ENCODE measurements around the gene RPS4Y1.
"Not testable (repeated sequence)": the region's sequence is repeated elsewhere in the genome, so short reads cannot be mapped to it uniquely, and the experiment has no call there.

The RPS4Y1 gene

GRCh38 chrY:2848384-2848783, 7.0 kb downstream of the RPS4Y1 start:
- Histone ChIP-seq H3K27me3 (ENCODE audit: insufficient read depth, low read length) (no peaks in the 10 kb centered on the region), H3K4me1 (ENCODE audit: insufficient read depth, low read length) (no peaks in the 10 kb centered on the region; the same call in 1 of the 2 replicates), H3K27ac (ENCODE audit: low read depth, low read length) (no peak overlapping the region), H3K36me3 (ENCODE audit: insufficient read depth, low read length) (peaks cover 97% of the 10 kb centered on the region), H3K4me3 (ENCODE audit: low read length) (no peak overlapping the region), H3K9me3 (ENCODE audit: insufficient read depth, low read depth, low read length) (no peaks in the 10 kb centered on the region), H3K9ac (ENCODE audit: low read depth, low read length) (no peak overlapping the region)
- 94% methylated on average over 2 of the region's 2 CpGs for WGBS

GRCh38 chrY:2849368-2849767, 8.0 kb downstream of the RPS4Y1 start:
- 100% methylated on average over 1 of the region's 1 CpG for WGBS
- Histone ChIP-seq H3K9me3 (ENCODE audit: insufficient read depth, low read depth, low read length) (no peaks in the 10 kb centered on the region), H3K27me3 (ENCODE audit: insufficient read depth, low read length) (no peaks in the 10 kb centered on the region), H3K4me3 (ENCODE audit: low read length) (no peak overlapping the region), H3K27ac (ENCODE audit: low read depth, low read length) (no peak overlapping the region), H3K36me3 (ENCODE audit: insufficient read depth, low read length) (peaks cover 97% of the 10 kb centered on the region), H3K4me1 (ENCODE audit: insufficient read depth, low read length) (no peaks in the 10 kb centered on the region; the same call in 1 of the 2 replicates), H3K9ac (ENCODE audit: low read depth, low read length) (no peak overlapping the region)

- Histone ChIP-seq H3K9ac (ENCODE audit: low read depth, low read length) (no peak overlapping the region), H3K27ac (ENCODE audit: low read depth, low read length) (no peak overlapping the region), H3K4me3 (ENCODE audit: low read length) (no peak overlapping the region), H3K36me3 (ENCODE audit: insufficient read depth, low read length) (peaks cover 93% of the 10 kb centered on the region), H3K27me3 (ENCODE audit: insufficient read depth, low read length) (no peaks in the 10 kb centered on the region), H3K9me3 (ENCODE audit: insufficient read depth, low read depth, low read length) (no peaks in the 10 kb centered on the region), H3K4me1 (ENCODE audit: insufficient read depth, low read length) (no peaks in the 10 kb centered on the region; the same call in 1 of the 2 replicates)
- 96% methylated on average over 6 of the region's 6 CpGs for whole genome bisulfite sequencing
These were observed 12.9 kb downstream of the RPS4Y1 start for GRCh38 chrY:2854145-2854774.

- WGBS = 96% methylated on average over 4 of the region's 5 CpGs
- Histone ChIP-seq H3K9me3 (ENCODE audit: insufficient read depth, low read depth, low read length) (no peaks in the 10 kb centered on the region), H3K27me3 (ENCODE audit: insufficient read depth, low read length) (no peaks in the 10 kb centered on the region), H3K9ac (ENCODE audit: low read depth, low read length) (no peak overlapping the region), H3K27ac (ENCODE audit: low read depth, low read length) (no peak overlapping the region), H3K4me1 (ENCODE audit: insufficient read depth, low read length) (no peaks in the 10 kb centered on the region; the same call in 1 of the 2 replicates), H3K4me3 (ENCODE audit: low read length) (no peak overlapping the region), H3K36me3 (ENCODE audit: insufficient read depth, low read length) (peaks cover 96% of the 10 kb centered on the region)
These were observed 15.7 kb downstream of the RPS4Y1 start for GRCh38 chrY:2857068-2857467.

GRCh38 chrY:2857686-2858085, 16.3 kb downstream of the RPS4Y1 start:
- H3K27ac ChIP-seq (ENCODE audit: low read depth, low read length) = no peak overlapping the region
- no peak overlapping the region for H3K9ac ChIP-seq (ENCODE audit: low read depth, low read length)
- WGBS = 94% methylated on average over 3 of the region's 4 CpGs
- H3K4me1 ChIP-seq (ENCODE audit: insufficient read depth, low read length) = no peaks in the 10 kb centered on the region; the same call in 1 of the 2 replicates
- H3K36me3 ChIP-seq (ENCODE audit: insufficient read depth, low read length) = peaks cover 96% of the 10 kb centered on the region
- H3K4me3 ChIP-seq (ENCODE audit: low read length) = no peak overlapping the region
- H3K9me3 ChIP-seq (ENCODE audit: insufficient read depth, low read depth, low read length) = no peaks in the 10 kb centered on the region
- no peaks in the 10 kb centered on the region for H3K27me3 ChIP-seq (ENCODE audit: insufficient read depth, low read length)

- Histone ChIP-seq H3K27me3 (ENCODE audit: insufficient read depth, low read length) (no peaks in the 10 kb centered on the region), H3K9me3 (ENCODE audit: insufficient read depth, low read depth, low read length) (no peaks in the 10 kb centered on the region), H3K27ac (ENCODE audit: low read depth, low read length) (no peak overlapping the region), H3K36me3 (ENCODE audit: insufficient read depth, low read length) (peaks cover 96% of the 10 kb centered on the region), H3K9ac (ENCODE audit: low read depth, low read length) (no peak overlapping the region), H3K4me3 (ENCODE audit: low read length) (no peak overlapping the region), H3K4me1 (ENCODE audit: insufficient read depth, low read length) (no peaks in the 10 kb centered on the region; the same call in 1 of the 2 replicates)
- WGBS = 84% methylated on average over 2 of the region's 4 CpGs
These were observed 18.4 kb downstream of the RPS4Y1 start for GRCh38 chrY:2859782-2860181.

GRCh38 chrY:2860511-2860910, 19.1 kb downstream of the RPS4Y1 start:
- no peaks in the 10 kb centered on the region for H3K27me3 ChIP-seq (ENCODE audit: insufficient read depth, low read length)
- H3K36me3 ChIP-seq (ENCODE audit: insufficient read depth, low read length) = peaks cover 96% of the 10 kb centered on the region
- H3K4me1 ChIP-seq (ENCODE audit: insufficient read depth, low read length) = no peaks in the 10 kb centered on the region; the same call in 1 of the 2 replicates
- whole genome bisulfite sequencing = 90% methylated on average over 2 of the region's 2 CpGs
- H3K9ac ChIP-seq (ENCODE audit: low read depth, low read length) = no peak overlapping the region
- H3K4me3 ChIP-seq (ENCODE audit: low read length) = no peak overlapping the region
- no peaks in the 10 kb centered on the region for H3K9me3 ChIP-seq (ENCODE audit: insufficient read depth, low read depth, low read length)
- H3K27ac ChIP-seq (ENCODE audit: low read depth, low read length) = no peak overlapping the region

GRCh38 chrY:2866581-2866980, 25.2 kb downstream of the RPS4Y1 start:
- Histone ChIP-seq H3K9me3 (ENCODE audit: insufficient read depth, low read depth, low read length) (peaks cover 5% of the 10 kb centered on the region; the same call in 1 of the 2 replicates), H3K4me3 (ENCODE audit: low read length) (no peak overlapping the region), H3K9ac (ENCODE audit: low read depth, low read length) (no peak overlapping the region), H3K27ac (ENCODE audit: low read depth, low read length) (no peak overlapping the region), H3K4me1 (ENCODE audit: insufficient read depth, low read length) (no peaks in the 10 kb centered on the region), H3K36me3 (ENCODE audit: insufficient read depth, low read length) (peaks cover 72% of the 10 kb centered on the region), H3K27me3 (ENCODE audit: insufficient read depth, low read length) (no peaks in the 10 kb centered on the region)
- 100% methylated on average over 2 of the region's 2 CpGs for WGBS

- no peak overlapping the region for H3K27ac ChIP-seq (ENCODE audit: low read depth, low read length)
- H3K9me3 ChIP-seq (ENCODE audit: insufficient read depth, low read depth, low read length) = peaks cover 6% of the 10 kb centered on the region; the same call in 1 of the 2 replicates
- no peak overlapping the region for H3K9ac ChIP-seq (ENCODE audit: low read depth, low read length)
- 96% methylated on average over 8 of the region's 8 CpGs for WGBS
- peaks cover 63% of the 10 kb centered on the region for H3K36me3 ChIP-seq (ENCODE audit: insufficient read depth, low read length)
- no peaks in the 10 kb centered on the region for H3K27me3 ChIP-seq (ENCODE audit: insufficient read depth, low read length)
- H3K4me3 ChIP-seq (ENCODE audit: low read length) = no peak overlapping the region
- no peaks in the 10 kb centered on the region for H3K4me1 ChIP-seq (ENCODE audit: insufficient read depth, low read length)
These were observed 26.1 kb downstream of the RPS4Y1 start for GRCh38 chrY:2867469-2867868.

- no peaks in the 10 kb centered on the region for H3K4me1 ChIP-seq (ENCODE audit: insufficient read depth, low read length)
- no peak overlapping the region for H3K4me3 ChIP-seq (ENCODE audit: low read length)
- H3K9ac ChIP-seq (ENCODE audit: low read depth, low read length) = no peak overlapping the region
- WGBS = 95% methylated on average over 8 of the region's 8 CpGs
- no peaks in the 10 kb centered on the region for H3K27me3 ChIP-seq (ENCODE audit: insufficient read depth, low read length)
- peaks cover 56% of the 10 kb centered on the region for H3K36me3 ChIP-seq (ENCODE audit: insufficient read depth, low read length)
- peaks cover 6% of the 10 kb centered on the region; the same call in 1 of the 2 replicates for H3K9me3 ChIP-seq (ENCODE audit: insufficient read depth, low read depth, low read length)
- no peak overlapping the region for H3K27ac ChIP-seq (ENCODE audit: low read depth, low read length)
These were observed 26.7 kb downstream of the RPS4Y1 start for GRCh38 chrY:2868035-2868607.

GRCh38 chrY:2872234-2872633, 30.8 kb downstream of the RPS4Y1 start:
- 97% methylated on average over 8 of the region's 9 CpGs for WGBS
- peaks cover 18% of the 10 kb centered on the region for H3K36me3 ChIP-seq (ENCODE audit: insufficient read depth, low read length)
- not testable (repeated sequence) for H3K9me3 ChIP-seq (ENCODE audit: insufficient read depth, low read depth, low read length); H3K4me3 ChIP-seq (ENCODE audit: low read length); H3K4me1 ChIP-seq (ENCODE audit: insufficient read depth, low read length); H3K27ac ChIP-seq (ENCODE audit: low read depth, low read length); H3K27me3 ChIP-seq (ENCODE audit: insufficient read depth, low read length); H3K9ac ChIP-seq (ENCODE audit: low read depth, low read length)

Measured in HUES64 (cell line).